ENCODE data around the gene SYNRG.
A peak's percentile ranks its signal among the peaks of the same experiment; 100 is the strongest.
"Not testable (repeated sequence)": the region's sequence is repeated elsewhere in the genome, so short reads cannot be mapped to it uniquely, and the experiment has no call there.

SYNRG gene

GRCh38 chr17:37543637-37544052, 65.6 kb downstream of the SYNRG start:
- no peak for DNase-seq (ENCODE audit: low read depth)

- no peak for DNase-seq (ENCODE audit: low read depth)
Measured at GRCh38 chr17:37541880-37542660, 67.1 kb downstream of the SYNRG start.

- DNase-seq (ENCODE audit: low read depth), result no peak
Measured at GRCh38 chr17:37538981-37539659, 70.1 kb downstream of the SYNRG start.

- DNase-seq (ENCODE audit: low read depth), result no peak
Measured at GRCh38 chr17:37535906-37536305, 73.3 kb downstream of the SYNRG start.

GRCh38 chr17:37532756-37533155, 76.5 kb downstream of the SYNRG start:
- DNase-seq (ENCODE audit: low read depth), result no peak

- no peak for DNase-seq (ENCODE audit: low read depth)
Measured at GRCh38 chr17:37530420-37530819, 78.8 kb downstream of the SYNRG start.

GRCh38 chr17:37527249-37527851, 81.9 kb downstream of the SYNRG start:
- DNase-seq (ENCODE audit: low read depth), result peak; percentile 5

DNA sequence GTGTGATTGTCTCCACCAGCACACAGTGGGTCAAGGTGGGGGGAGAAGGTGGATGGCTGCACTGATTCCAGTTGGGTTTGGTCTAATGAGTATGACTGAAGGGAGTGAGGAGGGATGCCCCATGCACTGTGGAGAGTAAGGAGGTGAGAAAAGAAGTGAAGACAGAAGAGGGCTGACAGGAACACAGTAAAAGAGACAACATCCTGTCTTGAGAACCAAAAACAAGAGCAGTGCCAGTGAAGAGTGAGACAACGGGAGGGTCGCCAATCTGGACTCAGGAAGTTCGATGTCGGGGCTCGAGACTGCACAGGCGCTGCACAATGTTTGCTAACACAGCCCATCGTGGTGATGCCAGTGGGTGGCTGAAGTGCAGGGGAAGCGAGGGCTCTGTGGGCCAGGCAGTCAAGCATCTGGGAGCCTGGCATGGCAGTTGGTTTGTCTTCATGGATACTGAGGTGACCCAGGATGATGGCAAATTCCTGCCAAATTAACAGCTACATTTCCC, 85.5 kb downstream of the SYNRG start:
- no peak for DNase-seq (ENCODE audit: low read depth)

DNA sequence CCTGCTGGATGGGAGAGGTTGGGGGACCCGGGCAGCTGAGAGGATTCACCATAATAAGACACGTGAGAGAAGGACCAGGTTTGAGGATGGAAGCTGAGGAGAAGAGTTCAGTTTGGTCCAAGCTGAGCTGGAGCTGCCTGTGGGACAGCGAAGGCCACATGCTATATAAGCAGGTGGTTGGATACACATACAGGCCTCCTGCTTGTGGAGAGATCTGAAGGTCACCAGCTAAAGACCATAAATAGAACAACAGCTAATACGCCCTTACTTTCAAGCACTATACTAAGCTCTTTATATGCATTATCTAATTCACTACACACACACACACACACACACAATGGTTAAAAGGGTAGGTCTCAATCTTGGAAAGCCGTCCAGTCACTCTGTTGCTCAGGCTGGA, 87.4 kb downstream of the SYNRG start:
- DNase-seq (ENCODE audit: low read depth), result no peak

DNA sequence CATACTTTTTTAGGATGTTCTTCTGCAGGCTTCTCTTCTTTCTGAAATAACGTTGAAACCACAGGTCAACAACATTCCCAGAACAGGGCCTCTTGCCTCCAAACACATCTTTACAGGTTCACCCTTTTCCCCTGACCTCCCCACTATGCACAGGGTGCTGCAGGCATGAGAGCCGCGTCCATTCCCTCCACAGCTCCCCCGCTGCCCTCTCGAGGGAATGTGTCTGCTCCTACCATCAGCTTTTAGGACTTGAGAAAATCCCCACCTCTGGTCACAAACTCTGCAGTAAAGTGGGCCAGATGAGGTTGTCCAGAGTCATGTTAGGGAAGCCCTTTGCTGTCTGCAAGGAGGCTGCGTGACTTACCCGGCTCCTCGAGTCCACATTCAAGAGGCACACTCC, 89.0 kb downstream of the SYNRG start:
- DNase-seq (ENCODE audit: low read depth), result no peak

- DNase-seq (ENCODE audit: low read depth), result no peak
Measured at GRCh38 chr17:37519251-37519985, 89.8 kb downstream of the SYNRG start.

DNA sequence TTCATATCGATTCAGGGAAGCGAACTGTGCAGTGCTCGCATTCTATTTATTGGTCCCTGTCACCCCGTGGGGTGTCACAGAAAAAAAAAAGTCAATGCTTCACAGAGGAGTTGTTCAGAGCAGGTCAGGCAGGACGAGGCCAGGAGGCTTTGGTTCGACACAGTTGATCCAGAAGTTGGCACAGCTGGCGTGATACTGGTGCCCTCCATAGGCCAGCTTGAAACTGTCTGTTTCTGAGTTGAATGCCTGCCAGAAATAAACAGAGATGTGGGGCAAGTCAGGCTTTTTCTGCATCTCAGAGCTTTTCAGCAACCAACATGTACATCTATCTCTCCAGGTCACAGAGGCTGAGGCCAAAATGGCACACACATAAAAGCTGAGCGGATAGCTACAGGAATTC, 90.4 kb downstream of the SYNRG start:
- DNase-seq (ENCODE audit: low read depth), result no peak

DNA sequence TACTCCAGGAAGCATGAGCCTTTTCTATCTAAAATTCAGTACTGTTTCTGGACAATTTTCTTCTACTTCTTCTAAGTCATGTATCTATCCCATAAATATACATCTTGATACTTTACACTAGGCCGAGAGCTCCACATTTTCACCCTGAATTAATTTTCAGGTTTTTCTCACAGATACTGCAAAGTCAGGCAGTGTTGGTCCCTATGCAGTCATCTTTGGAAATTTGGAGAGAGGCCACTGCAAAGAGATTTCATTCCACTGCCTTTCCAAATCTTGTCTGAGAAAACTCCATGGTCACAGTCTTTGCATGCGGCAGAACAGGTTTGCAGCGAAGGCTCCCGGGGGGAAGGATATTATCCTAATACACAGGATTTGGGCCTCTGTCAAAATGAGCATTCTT, 91.3 kb downstream of the SYNRG start:
- DNase-seq (ENCODE audit: low read depth), result no peak

GRCh38 chr17:37516127-37516571, 93.1 kb downstream of the SYNRG start:
- no peak for DNase-seq (ENCODE audit: low read depth)

DNA sequence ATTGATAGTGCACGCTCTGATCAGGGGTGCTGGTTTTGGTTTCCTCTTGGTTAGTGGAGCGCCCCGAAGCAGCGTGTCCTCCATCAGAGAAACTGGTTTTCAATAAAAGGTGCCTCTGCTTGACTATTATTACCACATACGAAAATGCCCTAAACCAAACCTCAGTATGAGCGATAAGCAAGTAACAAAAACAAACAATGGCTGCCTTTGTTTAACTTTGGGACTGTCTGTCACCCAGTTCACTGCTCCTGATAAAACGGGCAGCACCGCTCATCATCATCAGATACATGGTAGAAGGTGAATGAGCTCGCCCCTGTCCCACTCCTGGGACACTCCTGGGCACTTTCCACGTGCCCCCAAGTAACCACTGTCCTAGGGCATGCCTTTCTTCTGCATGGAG, 95.5 kb downstream of the SYNRG start:
- DNase-seq (ENCODE audit: low read depth), result no peak

DNA sequence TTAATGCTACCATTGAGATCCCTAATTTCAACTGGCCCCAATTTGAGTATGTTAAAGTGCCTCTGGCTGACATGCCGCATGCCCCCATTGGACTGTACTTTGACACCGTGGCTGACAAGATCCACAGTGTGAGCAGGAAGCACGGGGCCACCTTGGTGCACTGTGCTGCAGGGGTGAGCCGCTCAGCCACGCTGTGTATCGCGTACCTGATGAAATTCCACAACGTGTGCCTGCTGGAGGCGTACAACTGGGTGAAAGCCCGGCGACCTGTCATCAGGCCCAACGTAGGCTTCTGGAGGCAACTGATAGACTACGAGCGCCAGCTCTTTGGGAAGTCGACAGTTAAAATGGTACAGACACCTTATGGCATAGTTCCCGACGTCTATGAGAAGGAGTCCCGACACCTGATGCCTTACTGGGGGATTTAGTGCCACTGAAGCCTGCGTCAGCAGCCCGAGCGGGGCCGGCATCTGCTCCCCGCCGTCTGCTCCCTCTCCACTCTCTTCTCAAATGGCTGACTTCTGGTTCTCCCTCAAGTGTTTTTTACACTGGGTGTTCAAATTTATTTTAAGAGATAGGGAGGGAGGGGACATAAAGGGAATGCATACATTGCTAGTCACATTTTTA, 96.7 kb downstream of the SYNRG start:
- no peak for DNase-seq (ENCODE audit: low read depth)

- not testable (repeated sequence) for DNase-seq (ENCODE audit: low read depth)
Measured at GRCh38 chr17:37511642-37512041, 97.6 kb downstream of the SYNRG start.

- DNase-seq (ENCODE audit: low read depth), result no peak
Measured at GRCh38 chr17:37510056-37510455, 99.2 kb downstream of the SYNRG start.

DNA sequence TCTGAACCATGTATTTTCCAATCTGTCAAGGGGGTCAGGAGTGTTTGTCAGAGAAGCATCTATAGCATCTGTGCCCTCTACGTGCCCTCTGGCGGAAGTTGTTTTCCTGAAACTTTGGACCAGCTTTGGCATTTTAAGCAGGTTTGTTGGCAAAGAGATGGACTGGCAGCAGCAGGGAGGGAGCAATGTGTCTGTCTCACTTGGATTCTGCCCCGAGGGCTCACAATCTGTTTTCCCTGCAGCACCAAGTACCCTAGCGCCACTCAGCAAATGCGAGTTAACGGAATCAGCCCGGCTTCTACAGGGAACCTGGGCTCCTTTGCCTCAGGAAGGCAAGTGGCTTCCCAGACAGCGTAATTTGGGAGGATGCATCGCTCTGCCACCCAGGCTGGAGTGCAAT, 102.1 kb downstream of the SYNRG start:
- DNase-seq (ENCODE audit: low read depth), result no peak

GRCh38 chr17:37506678-37507077, 102.5 kb downstream of the SYNRG start:
- no peak for DNase-seq (ENCODE audit: low read depth)

DNA sequence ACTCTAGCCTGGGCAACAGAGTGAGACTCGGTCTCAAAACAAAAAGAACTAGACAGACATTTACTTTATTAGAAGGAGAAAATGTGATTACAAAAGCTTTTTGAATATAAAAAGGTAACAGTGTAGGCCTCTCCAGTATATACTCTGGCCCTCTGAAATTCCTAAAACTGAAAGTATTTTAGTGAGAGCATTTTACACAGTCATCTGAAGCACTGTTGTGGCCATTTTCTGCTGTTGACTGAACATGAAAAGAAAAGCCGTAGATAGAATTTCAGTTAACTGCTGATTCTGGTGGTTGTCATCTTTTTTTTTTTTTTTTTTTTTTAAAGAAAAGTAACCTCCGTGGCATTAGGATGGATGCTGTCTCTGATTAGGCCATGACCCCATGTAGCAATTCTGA, 103.9 kb downstream of the SYNRG start:
- DNase-seq (ENCODE audit: low read depth), result no peak

- DNase-seq (ENCODE audit: low read depth), result no peak
Measured at GRCh38 chr17:37503148-37503547, 106.1 kb downstream of the SYNRG start.

Data from activated T-cell treated with anti-CD3 and anti-CD28 coated beads for 24 hours (primary cell).